Measurements from ENCODE around the gene TMEM167B. TPM values are rescaled to one million over a fixed set of nuclear protein-coding genes. Genes with fewer than 3 reads are reported as not detected.
A peak's percentile ranks its signal among the peaks of the same experiment; 100 is the strongest.

Gene TMEM167B
- 18.5 and 22.1 TPM in 2 replicates for total RNA-seq (ENCODE audit: low replicate concordance)

- no peak for TF ChIP-seq CTCF (IDR thresholded peaks at IDR 0.05)
- TF ChIP-seq EZH2phosphoT487 (IDR thresholded peaks at IDR 0.05) = no peak
- TF ChIP-seq EZH2 (IDR thresholded peaks at IDR 0.05) = no peak
- H3F3A ChIP-seq (ENCODE audit: low read depth) = peaks cover 32% of the 10 kb centered on the region
- no peaks in the 10 kb centered on the region for H3K27me3 Mint-ChIP-seq (ENCODE audit: insufficient read depth, low read depth)
- H4K20me1 ChIP-seq (ENCODE audit: low read depth) = peaks cover 4% of the 10 kb centered on the region
- no peaks in the 10 kb centered on the region for H3K9me3 ChIP-seq (ENCODE audit: low read depth)
- H3K4me3 ChIP-seq = peak within 1 kb of the TSS; percentile 80
- peak within 1 kb of the TSS; percentile 93 for H3K27ac Mint-ChIP-seq
- peaks cover 11% of the 10 kb centered on the region for H3K4me1 ChIP-seq
- H3K4me1 Mint-ChIP-seq = peaks cover 32% of the 10 kb centered on the region
- peak within 1 kb of the TSS; percentile 90 for H3K4me2 ChIP-seq
- H3K4me3 Mint-ChIP-seq = peak within 1 kb of the TSS; percentile 93
- peak within 1 kb of the TSS; percentile 65 for H3K27ac ChIP-seq
- peaks cover 3% of the 10 kb centered on the region for H3K9me3 Mint-ChIP-seq
- H3K36me3 Mint-ChIP-seq = peaks cover 3% of the 10 kb centered on the region
- H3K9ac ChIP-seq = peak within 1 kb of the TSS; percentile 68
- H3K79me2 ChIP-seq (ENCODE audit: low read depth) = peaks cover 25% of the 10 kb centered on the region
- DNase-seq (ENCODE audit: low spot score) = peak; percentile 96
- peaks cover 3% of the 10 kb centered on the region for H3K36me3 ChIP-seq
- no peaks in the 10 kb centered on the region for H3K27me3 ChIP-seq
- peak within 1 kb of the TSS; percentile 94 for H2AFZ ChIP-seq (replicated peaks)
These were observed at the start of gene TMEM167B for GRCh38 chr1:109090196-109091077. Gene TMEM167B (plus strand): TSS chr1:109090764. CDS start chr1:109090873, 109 bp downstream.

GRCh38 chr1:109040989-109041620, 49.5 kb upstream of the TMEM167B start:
- peaks cover 17% of the 10 kb centered on the region for H3K4me1 Mint-ChIP-seq
- Histone ChIP-seq H3K27ac (peak overlapping the region; percentile 26), H3K4me3 (peak overlapping the region; percentile 85), H3K4me2 (peak overlapping the region; percentile 97), H3K27me3 (peaks cover 5% of the 10 kb centered on the region), H3K79me2 (ENCODE audit: low read depth) (peaks cover 24% of the 10 kb centered on the region), H2AFZ (replicated peaks) (peak overlapping the region; percentile 63), H3F3A (ENCODE audit: low read depth) (peaks cover 26% of the 10 kb centered on the region), H3K9ac (no peak overlapping the region), H3K9me3 (ENCODE audit: low read depth) (no peaks in the 10 kb centered on the region), H3K4me1 (peaks cover 8% of the 10 kb centered on the region), H4K20me1 (ENCODE audit: low read depth) (no peaks in the 10 kb centered on the region), H3K36me3 (no peaks in the 10 kb centered on the region)
- TF ChIP-seq EZH2phosphoT487 (IDR thresholded peaks at IDR 0.05) (peak; percentile 17), EZH2 (IDR thresholded peaks at IDR 0.05) (no peak), CTCF (IDR thresholded peaks at IDR 0.05) (no peak)
- H3K36me3 Mint-ChIP-seq = no peaks in the 10 kb centered on the region
- H3K9me3 Mint-ChIP-seq = no peaks in the 10 kb centered on the region
- H3K27me3 Mint-ChIP-seq (ENCODE audit: insufficient read depth, low read depth) = peaks cover 4% of the 10 kb centered on the region
- H3K4me3 Mint-ChIP-seq = peak overlapping the region; percentile 96
- peak overlapping the region; percentile 94 for H3K27ac Mint-ChIP-seq
- DNase-seq (ENCODE audit: low spot score) = peak; percentile 72

GRCh38 chr1:109041621-109042468, 48.7 kb upstream of the TMEM167B start, which contains the start of gene WDR47:
Gene WDR47 (minus strand): TSS chr1:109042102. CDS start chr1:109023512, 18,590 bp downstream.
- peak within 1 kb of the TSS; percentile 26 for H3K27ac ChIP-seq
- peaks cover 5% of the 10 kb centered on the region for H3K27me3 ChIP-seq
- no peaks in the 10 kb centered on the region for H3K36me3 Mint-ChIP-seq
- H3K4me3 Mint-ChIP-seq = peak within 1 kb of the TSS; percentile 96
- no peaks in the 10 kb centered on the region for H3K9me3 ChIP-seq (ENCODE audit: low read depth)
- H3F3A ChIP-seq (ENCODE audit: low read depth) = peaks cover 26% of the 10 kb centered on the region
- H3K4me2 ChIP-seq = peak within 1 kb of the TSS; percentile 97
- peak within 1 kb of the TSS; percentile 94 for H3K27ac Mint-ChIP-seq
- H3K79me2 ChIP-seq (ENCODE audit: low read depth) = peaks cover 24% of the 10 kb centered on the region
- no peaks in the 10 kb centered on the region for H3K36me3 ChIP-seq
- peak; percentile 98 for DNase-seq (ENCODE audit: low spot score)
- H3K9ac ChIP-seq = no peak within 1 kb of the TSS
- peak within 1 kb of the TSS; percentile 85 for H3K4me3 ChIP-seq
- peaks cover 4% of the 10 kb centered on the region for H3K27me3 Mint-ChIP-seq (ENCODE audit: insufficient read depth, low read depth)
- peaks cover 8% of the 10 kb centered on the region for H3K4me1 ChIP-seq
- H2AFZ ChIP-seq (replicated peaks) = peak within 1 kb of the TSS; percentile 99
- H3K9me3 Mint-ChIP-seq = no peaks in the 10 kb centered on the region
- H4K20me1 ChIP-seq (ENCODE audit: low read depth) = no peaks in the 10 kb centered on the region
- peak; percentile 33 for TF ChIP-seq EZH2 (IDR thresholded peaks at IDR 0.05)
- no peak for TF ChIP-seq EZH2phosphoT487 (IDR thresholded peaks at IDR 0.05)
- H3K4me1 Mint-ChIP-seq = peaks cover 17% of the 10 kb centered on the region
